HG03342 (cell line): ENCODE data around the gene TANGO2.

ENCODE experiments used
- ATAC-seq: cut with Tn5 transposase; IDR thresholded peaks from one replicate; pipeline ENCODE4 v1.9.1; 2021; ENCODE audit warnings: mild to moderate bottlenecking, moderate library complexity; ENCODE audit not compliant: unreplicated experiment

TANGO2 gene

DNA sequence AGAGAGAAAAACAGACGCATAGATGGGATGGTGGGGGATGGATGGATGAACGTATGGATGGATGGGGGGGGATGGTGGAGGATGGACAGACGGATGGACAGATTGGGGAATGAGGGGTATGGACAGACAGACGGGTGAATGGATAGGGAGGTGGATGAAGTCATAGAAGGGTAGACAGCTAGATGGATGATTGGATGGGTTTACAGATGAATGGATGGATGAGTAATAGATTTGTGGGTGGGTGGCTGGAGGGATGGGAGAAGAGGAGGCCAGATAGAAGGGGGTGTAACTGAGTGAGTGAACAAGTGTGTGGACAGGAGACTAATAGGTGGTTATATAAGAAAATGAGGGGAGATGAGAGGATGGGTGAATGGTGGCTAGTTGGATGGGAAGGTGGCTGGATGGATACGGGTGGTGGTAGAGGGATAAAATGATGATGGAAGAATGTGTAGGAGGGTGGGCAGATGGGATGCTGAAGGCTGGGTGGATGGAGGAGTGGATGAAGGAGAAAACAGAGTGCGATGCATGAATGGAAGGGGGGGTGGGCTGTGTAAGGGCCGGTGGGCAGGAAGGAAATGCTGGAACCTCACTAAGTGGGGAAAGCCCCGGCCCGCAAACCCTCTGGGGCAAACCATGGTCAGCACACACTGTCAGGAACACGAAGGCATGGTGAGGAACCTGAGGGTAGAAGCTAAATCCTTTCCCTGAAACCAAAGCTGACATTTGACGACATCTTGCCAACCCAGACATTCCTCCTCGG, 25.9 kb upstream of the TANGO2 start:
- no peak for ATAC-seq

DNA sequence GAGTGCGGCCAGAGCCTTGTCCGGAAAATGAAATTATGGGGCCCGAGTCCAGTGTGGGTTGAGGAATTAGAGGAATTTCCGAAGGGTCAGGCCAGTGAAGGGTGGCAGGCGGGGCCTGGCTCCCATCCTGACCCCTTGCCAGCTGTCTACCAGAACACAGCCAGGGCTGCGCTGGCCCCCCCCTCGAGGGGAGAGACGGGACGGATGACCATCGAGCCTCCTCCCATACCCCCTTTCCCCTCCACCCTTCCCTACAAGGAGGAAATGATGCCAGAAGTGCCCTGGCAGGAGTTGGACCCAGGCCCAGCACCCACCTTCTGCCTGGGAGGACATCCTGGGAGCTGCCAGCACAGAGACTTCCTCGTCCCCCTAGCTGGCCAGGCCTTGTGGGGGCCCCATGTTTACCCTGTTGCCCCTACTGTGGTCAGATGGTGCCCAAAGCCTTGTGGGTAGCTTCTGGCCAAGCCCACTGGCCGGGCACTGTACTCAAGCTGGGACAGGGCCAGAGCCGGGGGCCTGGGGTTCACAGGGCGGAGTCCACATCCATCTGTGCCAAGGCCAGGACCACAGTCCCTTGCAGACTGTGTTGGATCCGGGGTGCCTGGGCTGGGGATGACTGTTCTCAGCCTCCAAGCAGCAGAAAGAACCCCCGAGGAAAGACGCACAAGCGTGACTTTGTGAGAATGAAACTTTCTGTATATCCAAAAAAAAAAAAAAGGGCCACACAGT, 25.1 kb upstream of the TANGO2 start:
- no peak for ATAC-seq

DNA sequence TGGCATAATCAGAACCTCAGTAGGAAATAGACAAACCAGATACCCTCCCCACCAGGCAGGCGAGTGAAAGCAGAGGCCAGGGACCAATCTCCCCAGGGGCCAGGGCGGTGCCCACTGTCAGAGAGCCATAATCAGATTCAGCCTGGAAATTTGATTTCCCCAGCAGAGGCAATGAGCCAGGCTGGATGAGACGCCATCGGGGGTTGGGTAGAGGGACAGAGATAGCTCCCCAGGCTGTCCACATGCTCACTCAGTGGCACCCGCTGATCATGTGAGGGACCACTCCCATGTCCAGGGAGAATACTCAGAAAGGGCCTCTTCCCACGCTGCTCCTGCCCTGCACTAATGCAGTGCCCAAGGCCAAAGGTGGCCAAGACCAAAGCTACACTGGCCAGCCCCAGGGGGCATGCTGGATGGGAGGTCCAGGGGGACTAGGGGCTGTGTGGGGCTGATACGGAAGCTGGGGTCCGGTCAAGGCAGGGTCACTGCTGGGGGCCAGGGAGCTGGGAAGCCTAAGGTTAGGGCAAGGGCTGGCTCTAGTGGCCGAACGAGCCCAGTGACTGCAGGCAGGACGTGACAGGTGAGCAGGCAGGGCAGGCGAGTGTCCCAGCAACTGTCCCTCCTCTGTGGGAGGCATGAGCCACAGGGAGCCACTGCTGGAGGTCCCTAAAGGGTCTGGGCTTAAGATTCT, 24.1 kb upstream of the TANGO2 start:
- no peak for ATAC-seq

DNA sequence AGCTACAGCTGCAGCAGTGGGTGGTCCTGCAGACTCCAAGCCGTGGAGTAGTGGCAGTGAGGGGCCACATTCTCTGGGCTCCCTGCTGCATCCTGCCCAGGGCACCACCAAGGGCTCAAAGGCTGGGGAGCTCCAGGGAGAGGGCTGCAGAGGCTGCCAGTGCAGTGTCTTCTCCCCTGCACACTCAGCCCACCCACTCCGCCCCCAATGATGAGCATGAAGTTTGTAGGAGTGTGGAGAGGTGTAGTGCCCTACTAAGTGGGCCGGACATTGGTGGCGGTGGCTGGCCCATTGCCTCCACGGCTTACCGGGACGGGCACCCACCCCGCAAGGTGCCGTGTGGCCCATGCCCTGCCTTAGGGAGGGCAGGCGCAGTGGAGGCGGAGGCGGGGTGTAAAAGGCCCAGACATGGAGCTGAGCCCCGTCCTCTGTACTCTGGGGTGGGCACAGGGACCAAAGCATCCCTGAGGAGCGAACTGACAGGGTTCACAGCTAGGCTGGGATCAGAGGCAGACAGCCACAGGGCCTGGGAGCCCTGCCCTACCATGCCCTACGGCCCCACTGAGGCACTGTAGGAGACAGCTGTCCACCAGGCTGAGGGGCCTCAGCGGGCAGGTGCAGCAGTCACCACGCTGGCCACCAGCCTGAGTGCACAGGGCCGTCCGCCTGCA, 23.2 kb upstream of the TANGO2 start:
- no peak for ATAC-seq

DNA sequence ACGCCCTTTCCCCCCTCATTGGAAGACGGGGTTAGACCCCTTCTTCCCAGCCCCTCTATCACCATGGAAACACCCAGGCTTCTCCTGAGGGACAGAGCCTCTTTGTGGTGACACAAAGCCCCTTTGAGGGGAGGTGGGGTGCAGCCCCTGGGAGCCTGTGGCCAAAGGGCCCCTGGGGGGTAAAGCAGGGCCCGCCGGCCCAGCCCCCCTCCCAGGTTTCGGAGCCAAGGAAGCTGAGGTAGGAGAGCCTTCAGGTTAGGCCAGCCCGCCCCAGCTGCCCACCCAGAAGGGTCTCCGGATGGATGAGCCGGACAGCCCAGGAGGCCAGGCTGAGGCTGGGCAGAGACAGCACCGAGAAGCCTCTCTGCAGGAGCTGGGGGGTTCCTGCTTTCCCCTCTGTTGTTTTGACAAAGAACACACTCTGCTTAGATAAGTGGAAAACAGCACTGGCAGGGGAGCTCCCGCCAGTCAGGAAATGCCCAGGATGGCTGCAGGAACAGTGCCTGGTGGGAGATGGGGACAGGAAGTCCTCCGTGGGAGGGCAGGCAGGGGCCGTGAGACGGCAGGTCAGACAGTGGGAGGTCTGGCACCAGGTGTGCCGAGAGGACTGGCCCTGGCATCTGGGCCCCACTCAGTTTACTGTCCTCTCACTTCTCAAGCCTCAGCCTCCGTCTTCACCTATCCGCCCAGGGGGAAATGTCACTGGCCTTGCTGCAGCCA, 22.5 kb upstream of the TANGO2 start:
- ATAC-seq, result no peak

DNA sequence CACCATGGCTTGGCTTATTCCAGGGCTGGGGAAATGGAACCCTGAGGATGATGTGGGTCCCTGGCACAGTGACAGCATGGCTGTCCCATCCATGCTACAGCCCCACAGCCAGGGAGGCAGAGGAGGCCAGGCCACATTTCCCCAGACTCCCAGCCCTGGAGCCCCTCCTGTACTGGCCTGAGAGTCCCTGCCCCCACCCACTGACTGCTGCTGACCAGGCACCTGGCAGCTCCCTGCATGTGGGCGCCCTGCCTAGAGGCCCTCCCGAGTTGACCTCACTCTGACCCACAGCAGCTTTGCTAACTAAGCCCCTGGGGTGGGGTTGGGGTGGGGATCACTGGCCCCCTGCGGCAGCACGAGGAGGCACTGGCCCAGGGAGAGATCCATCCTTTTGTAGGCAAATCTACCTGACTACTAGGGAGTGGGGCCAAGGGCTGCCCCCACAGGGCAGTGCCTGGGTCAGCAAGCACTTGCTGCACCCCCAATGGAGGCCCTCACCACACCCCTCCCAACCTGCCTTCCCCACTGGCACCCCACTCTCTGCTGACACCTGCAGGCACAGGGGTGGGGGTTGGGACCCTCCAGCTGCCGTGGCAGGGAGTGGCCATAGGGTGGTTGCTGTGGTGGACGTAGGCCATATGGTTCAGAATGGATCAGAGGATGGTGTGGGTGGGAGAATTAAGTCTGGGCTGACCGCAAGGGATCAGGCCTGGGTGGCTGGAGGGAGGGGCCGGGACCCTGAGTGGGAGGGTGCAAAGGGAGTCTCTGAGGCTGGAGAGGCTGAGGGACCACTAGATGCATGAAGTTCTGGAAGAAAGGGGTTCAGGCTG, 21.7 kb upstream of the TANGO2 start:
- no peak for ATAC-seq

DNA sequence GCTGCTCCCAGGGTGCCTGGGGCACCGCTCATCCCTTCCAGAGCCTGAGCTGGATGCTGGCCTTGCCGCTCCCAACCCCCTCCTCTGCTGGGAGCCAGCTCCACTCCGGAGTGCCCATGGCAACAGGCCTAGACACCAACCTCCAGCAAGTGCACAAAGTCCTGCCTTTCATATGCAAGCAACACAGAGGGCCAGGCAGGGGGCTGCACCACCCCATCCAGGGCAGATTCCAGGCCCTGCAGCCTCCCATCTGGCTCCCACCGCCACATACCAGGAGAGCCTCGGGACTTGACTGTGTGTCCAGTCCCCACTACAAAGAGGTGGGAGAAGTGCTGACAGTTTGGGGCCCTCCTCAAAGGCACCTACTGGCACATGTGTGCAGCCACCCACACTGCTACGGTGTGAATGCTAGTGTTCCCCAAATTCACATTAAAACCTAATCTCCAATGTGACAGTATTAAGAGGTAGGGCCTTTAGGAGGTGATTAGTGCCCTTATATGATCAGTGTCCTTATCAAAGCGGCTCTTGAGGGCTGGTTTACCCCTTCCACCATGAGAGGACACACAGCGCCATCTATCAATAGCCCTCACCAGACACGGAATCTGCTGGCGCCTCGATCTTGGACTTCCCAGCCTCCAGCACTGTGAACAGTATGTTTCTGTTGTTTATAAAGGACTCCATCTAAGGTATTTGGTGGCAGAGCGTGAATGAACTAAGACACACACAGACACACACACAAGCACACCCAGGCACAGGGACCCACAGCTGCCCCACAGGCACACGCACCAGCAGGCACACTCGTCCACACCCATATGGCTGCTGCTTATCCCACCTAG, 20.4 kb upstream of the TANGO2 start:
- no peak for ATAC-seq

DNA sequence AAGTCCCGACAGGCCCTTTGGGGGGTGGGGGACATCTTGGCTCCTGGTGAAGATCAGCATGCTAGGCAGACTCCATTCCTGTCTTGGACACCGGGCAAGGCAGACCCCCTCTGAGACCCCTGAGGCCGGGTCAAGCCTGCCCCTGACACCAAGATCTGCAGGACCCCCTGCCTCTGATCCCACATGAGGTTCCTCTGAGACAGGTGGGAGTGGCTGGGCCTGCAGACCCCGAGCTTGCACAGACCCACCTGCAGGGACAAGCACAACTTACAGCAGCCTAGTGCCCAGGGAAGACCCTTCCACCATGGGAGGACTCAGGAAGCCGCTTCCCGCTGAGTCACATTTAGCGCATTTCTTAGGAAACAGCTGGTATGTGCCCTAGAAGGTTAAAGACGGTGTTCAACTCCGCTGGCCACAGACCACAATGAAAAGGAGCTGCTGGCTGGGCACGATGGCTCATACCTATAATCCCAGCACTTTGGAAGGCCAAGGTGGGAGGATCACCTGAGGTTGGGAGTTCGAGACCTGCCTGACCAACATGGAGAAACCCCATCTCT, 19.8 kb upstream of the TANGO2 start:
- ATAC-seq, result no peak

DNA sequence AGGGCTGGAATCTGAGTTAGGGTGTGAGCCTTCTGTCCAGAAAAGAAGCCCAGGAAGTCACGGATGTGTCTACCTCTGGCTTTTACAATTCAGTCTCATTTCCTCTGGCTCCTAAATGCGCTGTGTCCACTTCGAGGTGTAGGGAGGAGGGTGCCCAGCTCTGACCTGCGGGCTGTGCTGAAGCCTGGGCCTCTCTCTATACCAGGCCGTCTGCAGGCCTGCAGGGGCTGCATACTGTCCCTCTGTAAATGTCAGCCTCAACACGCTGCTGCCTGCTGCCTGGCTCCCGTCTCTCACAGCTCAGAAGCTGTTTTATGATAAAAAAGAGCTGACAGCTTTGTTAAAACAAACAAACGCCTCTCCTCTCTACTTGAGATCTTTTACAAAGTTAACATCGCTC, 18.8 kb upstream of the TANGO2 start:
- no peak for ATAC-seq

DNA sequence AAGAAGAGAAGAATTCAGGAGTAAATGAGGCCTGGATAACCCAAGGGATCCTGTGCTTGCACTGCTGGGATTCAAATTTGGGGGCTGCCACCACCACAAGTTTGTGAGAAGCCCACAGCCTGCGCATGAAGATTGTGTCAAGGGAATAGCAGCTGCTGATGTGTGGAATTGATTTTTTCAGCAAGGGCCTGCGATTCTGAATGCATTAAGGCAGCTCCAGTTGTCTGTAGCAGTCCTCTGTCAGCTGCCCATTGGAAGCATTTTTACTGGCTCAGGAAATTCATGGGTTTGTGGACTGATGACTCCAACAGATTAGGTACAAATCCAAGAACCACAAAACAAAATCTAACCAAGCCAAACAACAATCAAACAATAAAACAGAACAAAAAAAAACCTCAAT, 18.3 kb upstream of the TANGO2 start:
- no peak for ATAC-seq

DNA sequence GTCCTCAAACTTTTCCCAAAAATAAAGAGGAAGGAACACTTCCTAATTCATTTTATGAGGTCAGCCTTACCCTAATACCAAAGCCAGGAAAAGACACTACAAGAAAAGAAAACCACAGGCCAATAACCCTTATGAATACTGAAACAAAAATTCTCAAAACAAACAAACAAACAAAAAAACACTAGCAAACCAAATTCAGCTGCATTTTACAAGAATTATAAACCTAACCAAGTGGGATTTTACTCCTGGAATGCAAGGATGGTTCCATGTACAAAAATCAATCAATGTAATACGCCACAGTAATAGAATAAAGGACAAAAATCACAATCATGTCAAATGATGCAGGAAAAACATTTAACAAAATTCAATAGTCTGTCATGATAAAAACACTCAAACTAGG, 17.6 kb upstream of the TANGO2 start:
- no peak for ATAC-seq

DNA sequence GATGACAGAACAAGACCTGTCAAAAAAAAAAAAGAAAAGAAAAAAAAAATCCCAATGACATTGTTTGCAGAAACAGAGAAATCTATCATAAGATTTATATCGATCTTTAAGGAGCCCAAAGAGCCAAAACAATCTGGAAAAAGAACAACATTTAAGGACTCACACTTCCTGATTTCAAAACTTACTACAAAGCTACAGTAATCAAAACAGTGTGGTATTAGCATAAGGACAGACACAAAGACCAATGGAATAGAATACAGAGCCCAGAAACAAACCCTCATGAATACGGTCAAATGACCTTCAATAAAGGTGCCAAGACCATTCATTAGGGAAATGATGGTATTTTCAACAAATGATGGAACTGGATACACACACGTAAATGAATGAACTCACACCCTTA, 16.4 kb upstream of the TANGO2 start:
- no peak for ATAC-seq

DNA sequence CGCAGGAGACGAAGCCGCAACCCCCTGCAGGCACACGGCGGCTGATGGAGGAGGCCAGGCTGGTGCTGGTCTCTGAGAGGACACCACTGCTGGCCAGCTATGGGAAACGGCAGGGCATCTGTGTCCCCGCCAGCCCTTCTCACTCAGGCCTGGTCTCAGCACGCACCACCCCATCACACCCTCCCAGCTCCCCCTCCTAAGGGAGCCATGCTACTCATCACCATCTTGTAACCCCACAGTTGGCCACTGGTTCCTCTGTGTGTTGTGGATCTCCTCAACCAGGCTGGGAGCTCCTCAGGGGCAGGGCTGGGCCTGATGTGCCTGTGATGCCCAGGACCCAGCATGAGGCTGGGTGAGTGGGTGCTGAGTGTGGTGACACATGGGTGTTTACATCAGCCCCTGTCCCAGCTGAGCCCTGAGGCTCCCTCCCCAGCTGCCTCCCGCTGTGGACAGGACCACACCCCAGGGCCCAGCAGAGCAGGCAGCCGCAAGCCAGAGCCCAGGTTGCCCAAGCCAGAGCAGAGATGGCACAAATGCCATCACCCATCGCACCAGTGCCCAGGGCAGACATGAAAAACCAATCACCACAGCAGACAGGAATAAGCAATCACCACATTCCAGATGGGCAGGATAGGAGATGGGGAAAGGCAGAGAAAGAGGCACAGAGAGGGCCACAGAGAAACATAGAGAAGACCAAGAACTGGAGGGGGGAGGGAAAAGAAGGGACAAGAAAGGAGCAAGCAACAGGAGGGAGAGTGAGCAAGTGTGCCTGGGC, 12.5 kb upstream of the TANGO2 start:
- ATAC-seq, result no peak

DNA sequence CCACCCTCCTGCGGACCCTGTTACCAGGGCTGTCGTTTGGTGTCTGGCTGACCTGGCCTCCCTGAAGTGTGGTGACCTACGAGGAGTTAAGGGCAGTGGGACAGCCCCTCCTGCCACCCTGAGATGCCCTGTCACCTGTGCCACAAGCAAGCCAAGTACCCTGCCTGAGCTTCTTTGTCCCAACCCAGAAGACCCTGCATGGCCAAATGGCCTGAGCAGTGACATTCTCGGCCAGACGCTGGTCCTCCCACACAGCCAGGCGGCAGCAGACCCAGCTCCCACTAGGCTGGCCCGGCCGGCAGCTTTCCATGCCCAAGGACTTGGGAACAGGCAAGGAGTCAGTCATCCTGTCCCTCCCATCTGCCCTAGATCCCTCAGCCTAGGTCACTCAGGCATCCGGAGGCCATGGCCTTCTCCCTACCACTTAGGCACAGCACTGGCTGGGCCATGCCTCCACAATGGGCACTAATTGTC, 11.9 kb upstream of the TANGO2 start:
- ATAC-seq, result no peak

DNA sequence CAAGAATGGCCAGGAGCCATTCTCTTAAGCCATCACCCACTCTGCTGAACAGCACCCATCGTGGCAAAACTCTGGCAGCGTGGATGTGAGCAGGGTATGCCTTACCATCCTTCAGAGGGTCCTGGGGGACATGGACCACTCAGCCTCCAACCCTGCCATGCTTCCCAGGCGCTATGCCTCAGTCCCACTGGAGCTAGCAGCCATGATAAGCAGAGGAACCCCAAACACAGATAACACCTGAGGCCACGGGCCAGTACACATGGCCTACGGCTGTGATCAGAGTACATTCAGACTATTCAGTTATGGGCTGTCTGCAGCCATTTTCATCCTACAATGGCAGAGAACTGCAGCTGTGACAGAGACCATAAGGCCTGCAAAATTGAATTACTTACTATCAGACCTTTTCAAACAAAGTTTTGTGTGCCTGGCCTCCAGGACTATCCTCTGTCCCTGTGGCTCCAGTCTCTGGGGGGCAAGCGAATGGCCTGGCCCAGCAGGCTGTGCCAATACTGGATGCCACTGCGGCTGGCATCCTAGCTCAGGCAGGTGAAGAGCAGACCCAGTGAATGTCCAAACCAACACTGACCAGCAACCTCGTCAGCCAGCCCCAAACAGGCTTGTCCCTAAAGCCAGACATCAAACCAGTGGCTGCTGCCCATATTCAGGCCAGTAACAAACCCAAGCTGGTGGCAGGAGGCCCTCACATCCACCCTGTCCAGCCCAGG, 11.2 kb upstream of the TANGO2 start:
- no peak for ATAC-seq

DNA sequence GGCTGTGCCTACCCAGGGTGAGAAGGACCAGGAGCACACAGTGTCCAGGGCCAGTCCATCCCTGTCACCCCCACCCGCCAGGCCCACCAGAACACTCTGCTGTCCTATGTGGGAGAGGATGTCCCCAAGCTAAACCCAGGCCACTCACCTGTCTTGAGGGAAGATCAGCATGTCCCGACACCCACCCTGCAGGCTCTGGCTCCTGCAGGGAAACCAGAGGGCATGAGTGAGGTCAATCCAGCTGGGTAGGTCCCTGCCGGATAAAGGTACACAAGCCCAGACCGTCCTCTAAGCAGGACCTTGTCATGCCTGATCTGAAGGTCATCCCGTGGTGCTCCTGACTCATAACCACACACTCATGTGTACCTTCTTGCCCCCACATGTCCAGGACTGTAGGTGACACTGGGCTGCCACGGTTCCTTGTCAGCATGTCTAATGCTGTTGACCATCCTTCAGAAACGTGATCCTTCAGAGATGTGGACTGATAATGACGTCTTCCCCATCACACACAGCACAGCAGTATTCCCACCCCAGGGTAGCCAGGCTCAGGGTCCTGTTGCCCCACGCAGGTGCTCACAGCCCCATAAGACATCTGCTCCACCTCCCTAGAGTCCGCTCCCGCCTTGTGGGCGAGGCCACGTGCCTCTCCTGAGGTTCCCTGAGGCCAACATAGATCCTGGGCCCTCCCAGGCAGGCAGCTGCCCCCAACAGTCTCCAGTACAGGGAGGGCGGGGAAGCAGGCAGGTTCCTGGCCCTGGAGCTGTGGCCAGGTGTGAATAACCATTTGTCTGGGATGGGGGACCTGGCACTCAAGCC, 10.4 kb upstream of the TANGO2 start:
- ATAC-seq, result no peak
